Stimulated activated CD8-positive, alpha-beta memory T cell treated with anti-CD3 and anti-CD28 coated beads, Interleukin-15, amount 100 ng/mL, for 1 hour (primary cell): ENCODE data around the gene TRMO.

Experiments used
- DNase-seq: peaks from one replicate; pipeline ENCODE4 v3.0.0-alpha.2; 2020; ENCODE audit warnings: low read depth

Gene TRMO

GRCh38 chr9:97938081-97938644 is 15.9 kb upstream of the TRMO start, which contains the start of gene HEMGN:
HEMGN (minus strand) TSS chr9:97938172; CDS start chr9:97938136, 36 bp downstream.
- no peak for DNase-seq

- no peak for DNase-seq
Observed at GRCh38 chr9:97936998-97937397, 14.7 kb upstream of the TRMO start.

- no peak for DNase-seq
Observed at GRCh38 chr9:97935276-97935675, 13.0 kb upstream of the TRMO start.

GRCh38 chr9:97934321-97935115 is 12.2 kb upstream of the TRMO start:
- no peak for DNase-seq

- DNase-seq, result no peak
Observed at GRCh38 chr9:97933297-97933998, 11.1 kb upstream of the TRMO start.

- no peak for DNase-seq
Observed at GRCh38 chr9:97930972-97931371, 8.7 kb upstream of the TRMO start.

- no peak for DNase-seq
Observed at GRCh38 chr9:97928986-97929604, 6.8 kb upstream of the TRMO start.

- no peak for DNase-seq
Observed at GRCh38 chr9:97925497-97926334, 3.4 kb upstream of the TRMO start.

GRCh38 chr9:97924386-97924785 is 2.1 kb upstream of the TRMO start:
- DNase-seq, result no peak

- DNase-seq, result peak; percentile 61
Observed at GRCh38 chr9:97923529-97924108, 1.3 kb upstream of the TRMO start.

GRCh38 chr9:97919217-97919813 is 3.0 kb downstream of the TRMO start:
- no peak for DNase-seq

- no peak for DNase-seq
Observed at GRCh38 chr9:97918611-97919010, 3.7 kb downstream of the TRMO start.

- no peak for DNase-seq
Observed at GRCh38 chr9:97911970-97912369, 10.3 kb downstream of the TRMO start.

GRCh38 chr9:97911528-97911927 is 10.8 kb downstream of the TRMO start:
- no peak for DNase-seq

GRCh38 chr9:97910357-97910756 is 11.9 kb downstream of the TRMO start:
- no peak for DNase-seq

- DNase-seq, result no peak
Observed at GRCh38 chr9:97908705-97909104, 13.6 kb downstream of the TRMO start.

- no peak for DNase-seq
Observed at GRCh38 chr9:97907632-97908031, 14.7 kb downstream of the TRMO start.

- no peak for DNase-seq
Observed at GRCh38 chr9:97907046-97907445, 15.3 kb downstream of the TRMO start.

GRCh38 chr9:97906236-97906831 is 16.0 kb downstream of the TRMO start:
- DNase-seq, result no peak

GRCh38 chr9:97905228-97905627 is 17.1 kb downstream of the TRMO start:
- DNase-seq, result no peak

GRCh38 chr9:97904725-97905124 is 17.6 kb downstream of the TRMO start:
- DNase-seq, result no peak
